HCT116 (cell line): ENCODE measurements around the gene LAP3. TPM values are rescaled to one million over a fixed set of nuclear protein-coding genes. Genes with fewer than 3 reads are reported as not detected.

Experiments used
- ATAC-seq: fragments of 200-7000 bp; cut with Tn5 transposase; 2 replicates; pipeline ENCODE4 v1.9.1; 2020; ENCODE audit warnings: mild to moderate bottlenecking, moderate library complexity
- BruUV-seq: library from RNA; stranded (reverse); fragments of 400-500 nt; replicated peaks from 2 replicates; lab custom pipeline; 2021; lab: Mats Ljungman, UMichigan
- CTCF ChIA-PET: fragments of 300-600 bp; sonication (Branson Sonifier 250); formaldehyde crosslinking; loops from one replicate; lab custom pipeline; 2021; ENCODE audit warnings: antibody characterized with exemption; lab: Charles Lee
- POLR2A ChIA-PET: fragments of 300-600, 350-600 bp; sonication (Branson Sonifier 250); formaldehyde crosslinking; loops from one replicate; lab custom pipeline; 2021; ENCODE audit warnings: antibody characterized with exemption; lab: Charles Lee
- RAD21 ChIA-PET, 2 experiments: fragments of 300-600 bp; sonication (Branson Sonifier 250); formaldehyde crosslinking; loops; one replicate each; lab custom pipeline; 2023; ENCODE audit warnings: low total read pairs in 2 of 2; ENCODE audit not compliant: uncharacterized antibody in 2 of 2, unreplicated experiment in 2 of 2, low non-redundant PET in 1 of 2; lab: Charles Lee
- DNase-seq: peaks from one replicate; pipeline ENCODE4 v3.0.0-alpha.2; 2010; ENCODE audit warnings: low read depth, low spot score
- H2AFZ ChIP-seq: fragments of 200-600 bp; shearing (Covaris generic), sonication (generic); 2 replicates; pipeline ENCODE4 v1.6.1; 2017; ENCODE audit warnings: low read depth, mixed run types, mixed read lengths, antibody characterized with exemption, low read length; ENCODE audit not compliant: poor library complexity, severe bottlenecking
- H3K27ac ChIP-seq: 2 replicates; pipeline ENCODE4 v1.5.1; 2012; ENCODE audit warnings: low read depth, low read length
- H3K27me3 ChIP-seq: fragments of 200-600 bp; sonication (generic); 2 replicates; pipeline ENCODE4 v1.6.1; 2016; ENCODE audit warnings: mixed run types, low read length, mixed read lengths; ENCODE audit not compliant: insufficient read depth
- H3K36me3 ChIP-seq, 2 experiments: fragments of 200-500 bp in 1 of 2; fragments of 200-600 bp in 1 of 2; sonication (Bioruptor generic) in 1 of 2; sonication (generic) in 1 of 2; 2 replicates each; pipeline versions ENCODE4 v1.5.1 to v1.6.1; 2014 to 2016; ENCODE audit warnings: low read length in 2 of 2, inconsistent platforms in 1 of 2, mixed read lengths in 1 of 2, mixed run types in 1 of 2; ENCODE audit not compliant: insufficient read depth in 2 of 2, control insufficient read depth in 1 of 2
- H3K4me1 ChIP-seq, 2 experiments: fragments of 200-600 bp in 1 of 2; sonication (generic) in 1 of 2; 2 replicates each; pipeline versions ENCODE4 v1.5.1 to v1.6.1; 2012 to 2017; ENCODE audit warnings: low read length in 2 of 2, inconsistent platforms in 1 of 2, mild to moderate bottlenecking in 1 of 2, mixed read lengths in 1 of 2, mixed run types in 1 of 2, moderate library complexity in 1 of 2; ENCODE audit not compliant: insufficient read depth in 2 of 2, control insufficient read depth in 1 of 2
- H3K4me2 ChIP-seq: fragments of 200-600 bp; sonication (generic); 2 replicates; pipeline ENCODE4 v1.6.1; 2017; ENCODE audit warnings: mixed run types, low read length, mixed read lengths
- H3K4me3 ChIP-seq, 2 experiments: fragments of 200-600 bp in 1 of 2; sonication (generic) in 1 of 2; replicated peaks in 1 of 2; 2 replicates each; pipeline ENCODE4 v1.5.1; 2011 to 2016; ENCODE audit warnings: low read length in 2 of 2, control low read depth in 1 of 2, low read depth in 1 of 2, mild to moderate bottlenecking in 1 of 2, mixed read lengths in 1 of 2, mixed run types in 1 of 2
- H3K79me2 ChIP-seq: fragments of 200-600 bp; sonication (generic); 2 replicates; pipeline ENCODE4 v1.6.1; 2017; ENCODE audit warnings: mild to moderate bottlenecking, mixed run types, low read length, moderate library complexity, mixed read lengths; ENCODE audit not compliant: insufficient read depth
- H3K9ac ChIP-seq: fragments of 200-600 bp; sonication (generic); 2 replicates; pipeline ENCODE4 v1.6.1; 2016; ENCODE audit warnings: low read length, mixed read lengths
- H3K9me2 ChIP-seq: fragments of 200-600 bp; sonication (generic), shearing (Covaris generic); 2 replicates; pipeline ENCODE4 v1.6.1; 2017; ENCODE audit warnings: mixed run types, mild to moderate bottlenecking, moderate library complexity; ENCODE audit not compliant: insufficient read depth
- H3K9me3 ChIP-seq, 2 experiments: fragments of 200-500 bp in 1 of 2; fragments of 200-600 bp in 1 of 2; sonication (Bioruptor generic) in 1 of 2; sonication (generic) in 1 of 2; 2 replicates each; pipeline ENCODE4 v1.6.1; 2014 to 2017; ENCODE audit warnings: low read length in 2 of 2, mixed read lengths in 2 of 2, inconsistent platforms in 1 of 2, low read depth in 1 of 2, mild to moderate bottlenecking in 1 of 2, mixed run types in 1 of 2, moderate library complexity in 1 of 2; ENCODE audit not compliant: control insufficient read depth in 1 of 2, insufficient read depth in 1 of 2
- H4K20me1 ChIP-seq: fragments of 200-600 bp; sonication (generic), shearing (Covaris generic); 2 replicates; pipeline ENCODE4 v1.6.1; 2017; ENCODE audit warnings: mixed run types, mild to moderate bottlenecking, moderate library complexity; ENCODE audit not compliant: insufficient read depth
- EGR1 ChIP-seq: IDR thresholded peaks from 2 replicates; pipeline ENCODE4 v1.6.1; 2012; ENCODE audit warnings: low read depth
- ELF1 ChIP-seq: IDR thresholded peaks from 2 replicates; pipeline ENCODE4 v1.6.1; 2012; ENCODE audit warnings: low read depth, borderline replicate concordance
- JUND ChIP-seq: IDR thresholded peaks from 2 replicates; pipeline ENCODE4 v1.6.1; 2012
- RAD21 ChIP-seq: IDR thresholded peaks from 2 replicates; pipeline ENCODE4 v1.6.1; 2012; ENCODE audit warnings: low read depth, mild to moderate bottlenecking
- REST ChIP-seq: IDR thresholded peaks from 2 replicates; pipeline ENCODE4 v1.6.1; 2012; ENCODE audit warnings: low read depth
- SIN3A ChIP-seq: IDR thresholded peaks from 2 replicates; pipeline ENCODE4 v1.6.1; 2012; ENCODE audit warnings: low read depth
- SRF ChIP-seq: IDR thresholded peaks from 2 replicates; pipeline ENCODE4 v1.6.1; 2012; ENCODE audit warnings: low read depth
- TCF7L2 ChIP-seq: IDR thresholded peaks from 2 replicates; pipeline ENCODE4 v1.7.0; 2011; ENCODE audit warnings: borderline replicate concordance, inconsistent platforms; ENCODE audit not compliant: insufficient read depth, insufficient read length; ENCODE audit errors: extremely low read depth
- ZFX ChIP-seq: fragments of 450-650 bp; IDR thresholded peaks from 2 replicates; pipeline ENCODE4 v1.6.1; 2017
- intact Hi-C: fragments of 100-400 bp; cut with micrococcal nuclease; formaldehyde crosslinking; loops from 2 replicates; pipeline ENCODE4 v1.10.0; 2022
- total RNA-seq: library from RNA; stranded (reverse); gene quantifications from one replicate; pipeline ENCODE4 v1.2.1, GENCODE V29; 2021; ENCODE audit not compliant: unreplicated experiment
- TF ChIP-seq, protein P1 (sequence below): IDR thresholded peaks from 2 replicates; pipeline ENCODE4 v1.6.1; 2012

LAP3 gene
- total RNA-seq, 1 experiment from 2014 or later, result 59.9 TPM

DNA sequence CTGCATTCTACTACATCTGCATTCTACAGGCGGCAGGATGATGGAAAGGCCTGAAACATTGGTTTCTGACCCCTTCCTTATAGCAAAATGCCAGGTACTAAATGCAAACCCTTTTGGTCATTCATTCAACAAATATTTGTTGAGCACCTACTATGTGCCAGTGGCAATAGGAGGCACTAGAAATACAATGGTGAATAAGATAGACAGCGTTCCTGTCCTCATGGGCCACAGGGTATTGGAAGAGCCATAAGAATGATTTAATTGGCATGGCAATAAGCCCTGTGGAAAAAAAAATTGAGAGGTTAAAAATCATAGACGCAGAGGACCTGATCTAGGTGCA lies 17.3 kb upstream of the LAP3 start:
- Histone ChIP-seq H3K4me3 (no peak overlapping the region), H3K27me3 (0 out of 2 replicates have a peak, but pooled peaks cover 8% of the 10 kb centered on the region), H3K9me2 (no peaks in the 10 kb centered on the region), H3K27ac (no peak overlapping the region), H3K9me3 (no peaks in the 10 kb centered on the region), H3K36me3 (no peaks in the 10 kb centered on the region), H3K9ac (no peak overlapping the region), H3K4me1 (peaks cover 0 to 7% of the 10 kb centered on the region in 2 experiments; a peak in 2 of 4 replicates), H3K4me2 (no peak overlapping the region), H2AFZ (no peak overlapping the region), H4K20me1 (no peaks in the 10 kb centered on the region), H3K79me2 (no peaks in the 10 kb centered on the region)
- ATAC-seq, result no peak
- no TSS peak for BruUV-seq
- ChIA-PET RAD21 (interaction anchor here in 1 of 2 experiments (0.6 kb wide), 1 partner anchor 91 kb away, joined by 6 read pairs; no protein-coding TSS in a partner anchor), CTCF (no interaction called here), POLR2A (no interaction called here)
- DNase-seq, result no peak
- no peak for TF ChIP-seq EGR1
- TF ChIP-seq ZFX, result no peak
- TF ChIP-seq SIN3A, result no peak
- TF ChIP-seq ELF1, result no peak
- no peak for TF ChIP-seq RAD21
- TF ChIP-seq, protein P1, sequence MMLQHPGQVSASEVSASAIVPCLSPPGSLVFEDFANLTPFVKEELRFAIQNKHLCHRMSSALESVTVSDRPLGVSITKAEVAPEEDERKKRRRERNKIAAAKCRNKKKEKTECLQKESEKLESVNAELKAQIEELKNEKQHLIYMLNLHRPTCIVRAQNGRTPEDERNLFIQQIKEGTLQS, result no peak
- TF ChIP-seq TCF7L2, result no peak
- no peak for TF ChIP-seq SRF
- TF ChIP-seq REST, result no peak
- TF ChIP-seq JUND, result no peak
- intact Hi-C loops, result no loop called here
